GM12878 (cell line): ENCODE results near the gene ZNF668. TPM values are rescaled to one million over a fixed set of nuclear protein-coding genes. Genes with fewer than 3 reads are reported as not detected.

Experiments used
- ATAC-seq: fragments of 200-7000 bp; cut with Tn5 transposase; 3 replicates; pipeline ENCODE4 v1.9.1; 2020; ENCODE audit warnings: mild to moderate bottlenecking, moderate library complexity
- BruUV-seq: library from RNA; stranded (reverse); fragments of 400-500 nt; replicated peaks from 2 replicates; lab custom pipeline; 2021; lab: Mats Ljungman, UMichigan
- CTCF ChIA-PET: fragments of 300-600 bp; sonication (Branson Sonifier 250); formaldehyde crosslinking; extraction: SDS; loops from one replicate; lab custom pipeline; 2021; ENCODE audit warnings: inconsistent platforms; lab: Yijun Ruan, JAX
- POLR2A ChIA-PET: fragments of 350-600 bp; formaldehyde crosslinking; extraction: SDS; loops from one replicate; lab custom pipeline; 2021; ENCODE audit warnings: inconsistent platforms; lab: Charles Lee
- RAD21 ChIA-PET: fragments of 300-600 bp; sonication (Branson Sonifier 250); formaldehyde crosslinking; loops from one replicate; lab custom pipeline; 2023; ENCODE audit warnings: antibody characterized with exemption; ENCODE audit not compliant: unreplicated experiment; lab: Charles Lee
- SMC1A ChIA-PET: fragments of 300-600 bp; sonication (Branson Sonifier 250); formaldehyde crosslinking; loops from one replicate; lab custom pipeline; 2023; ENCODE audit not compliant: unreplicated experiment, uncharacterized antibody; lab: Charles Lee
- DNase-seq: peaks from one replicate; pipeline ENCODE4 v3.0.0-alpha.2; 2011; ENCODE audit warnings: low read depth, low spot score
- FAIRE-seq: peaks from 3 replicates; lab custom pipeline; 2011; peaks lifted over from hg19 to GRCh38; lab: Jason Lieb, UNC
- H2AFZ ChIP-seq: 2 replicates; pipeline ENCODE4 v1.6.0; 2011; ENCODE audit warnings: low read depth, low read length, control low read depth; ENCODE audit not compliant: control insufficient read depth
- H3K27ac ChIP-seq: 2 replicates; pipeline ENCODE4 v1.5.1; 2011; ENCODE audit warnings: control low read depth; ENCODE audit not compliant: control insufficient read depth, insufficient read depth
- H3K27me3 ChIP-seq, 2 experiments: replicated peaks in 1 of 2; 2 replicates each; pipeline versions ENCODE4 v1.6.0 to v1.6.1; 2011; ENCODE audit warnings: low read length in 1 of 2; ENCODE audit not compliant: control insufficient read depth in 2 of 2, insufficient read depth in 2 of 2
- H3K36me3 ChIP-seq, 2 experiments: 2 replicates each; pipeline ENCODE4 v1.5.1; 2011; ENCODE audit warnings: low read length in 1 of 2; ENCODE audit not compliant: control insufficient read depth in 2 of 2, insufficient read depth in 2 of 2
- H3K4me1 ChIP-seq: 2 replicates; pipeline ENCODE4 v1.6.1; 2011; ENCODE audit warnings: mild to moderate bottlenecking, low read length, moderate library complexity, mixed read lengths; ENCODE audit not compliant: control insufficient read depth, insufficient read depth
- H3K4me2 ChIP-seq: 2 replicates; pipeline ENCODE4 v1.6.0; 2011; ENCODE audit warnings: control low read depth; ENCODE audit not compliant: control insufficient read depth, insufficient read depth
- H3K4me3 ChIP-seq: fragments of 200-600 bp; sonication (generic); 2 replicates; pipeline ENCODE4 v1.5.1; 2016
- H3K79me2 ChIP-seq: 2 replicates; pipeline ENCODE4 v1.6.0; 2011; ENCODE audit warnings: low read length; ENCODE audit not compliant: control insufficient read depth, insufficient read depth
- H3K9ac ChIP-seq: 2 replicates; pipeline ENCODE4 v1.8.0; 2011; ENCODE audit warnings: low read length, control low read depth, mixed read lengths; ENCODE audit not compliant: control insufficient read depth, insufficient read depth
- H3K9me3 ChIP-seq: replicated peaks from 3 replicates; pipeline ENCODE4 v1.5.1; 2011; ENCODE audit warnings: mild to moderate bottlenecking, low read length; ENCODE audit not compliant: control insufficient read depth, insufficient read depth
- H4K20me1 ChIP-seq: 2 replicates; pipeline ENCODE4 v1.6.0; 2011; ENCODE audit not compliant: control insufficient read depth, insufficient read depth
- ATF2 ChIP-seq: IDR thresholded peaks from 2 replicates; pipeline ENCODE4 v1.6.1; 2012; ENCODE audit warnings: low read length, inconsistent platforms
- CEBPB ChIP-seq, 2 experiments: fragments of 150-350 bp in 1 of 2; IDR thresholded peaks; 2 replicates each; pipeline ENCODE4 v1.6.1; 2012 to 2014; ENCODE audit warnings: low read depth in 2 of 2, low read length in 2 of 2, borderline replicate concordance in 1 of 2, inconsistent platforms in 1 of 2
- CHD2 ChIP-seq: IDR thresholded peaks from 2 replicates; pipeline ENCODE4 v1.6.1; 2011; ENCODE audit warnings: low read depth, low read length, improper control_type of control experiment, borderline replicate concordance
- EED ChIP-seq: sonication (generic); IDR thresholded peaks from 2 replicates; pipeline ENCODE4 v1.6.1; 2016; ENCODE audit warnings: antibody characterized with exemption, low read depth
- EZH2 ChIP-seq: IDR thresholded peaks from 2 replicates; pipeline ENCODE4 v1.6.1; 2012; ENCODE audit warnings: low read depth, mild to moderate bottlenecking, control low read depth, inconsistent platforms, low read length, borderline replicate concordance; ENCODE audit not compliant: control insufficient read depth
- IRF3 ChIP-seq: fragments of 450-650 bp; IDR thresholded peaks from 2 replicates; pipeline ENCODE4 v1.6.1; 2014; ENCODE audit warnings: mild to moderate bottlenecking
- MAX ChIP-seq: IDR thresholded peaks from 2 replicates; pipeline ENCODE4 v1.6.1; 2012; ENCODE audit warnings: low read depth, low read length, improper control_type of control experiment
- NFIC ChIP-seq: IDR thresholded peaks from 2 replicates; pipeline ENCODE4 v1.6.1; 2012; ENCODE audit warnings: low read depth, mild to moderate bottlenecking, inconsistent platforms, low read length, moderate library complexity
- NR2C1 ChIP-seq: fragments of 450-650 bp; IDR thresholded peaks from 2 replicates; pipeline ENCODE4 v1.6.1; 2017; ENCODE audit warnings: antibody characterized with exemption, mild to moderate bottlenecking, moderate library complexity
- PML ChIP-seq: IDR thresholded peaks from 2 replicates; pipeline ENCODE4 v1.6.1; 2012; ENCODE audit warnings: low read length, inconsistent platforms
- POLR2AphosphoS2 ChIP-seq: IDR thresholded peaks from 2 replicates; pipeline ENCODE4 v1.6.1; 2011; ENCODE audit warnings: low read depth, mild to moderate bottlenecking, low read length, improper control_type of control experiment, moderate library complexity
- SREBF1 ChIP-seq: IDR thresholded peaks from 2 replicates; pipeline ENCODE4 v1.6.1; 2012; ENCODE audit warnings: mild to moderate bottlenecking, low read length
- SUZ12 ChIP-seq: fragments of 200-600 bp; sonication (generic); IDR thresholded peaks from one replicate; pipeline ENCODE4 v1.6.1; 2018; ENCODE audit warnings: antibody characterized with exemption, mild to moderate bottlenecking; ENCODE audit not compliant: unreplicated experiment
- TBL1XR1 ChIP-seq: IDR thresholded peaks from 2 replicates; pipeline ENCODE4 v1.6.1; 2012; ENCODE audit warnings: low read depth, low read length, improper control_type of control experiment
- ZNF622 ChIP-seq: fragments of 450-650 bp; IDR thresholded peaks from 2 replicates; pipeline ENCODE4 v1.6.1; 2017; ENCODE audit warnings: mild to moderate bottlenecking, inconsistent platforms
- ZSCAN29 ChIP-seq: fragments of 450-650 bp; IDR thresholded peaks from 2 replicates; pipeline ENCODE4 v1.6.1; 2017; ENCODE audit warnings: mild to moderate bottlenecking, moderate library complexity
- WGBS: methylation state at CpG from one replicate; pipeline ENCODE4 v1.1.6; 2016; ENCODE audit warnings: low lambda C conversion rate; ENCODE audit not compliant: insufficient replicate concordance, insufficient coverage; ENCODE audit errors: missing lambda C conversion rate; 5-methylcytosine and 5-hydroxymethylcytosine counted together
- in situ Hi-C: fragments of 300-500 bp; cut with MboI; formaldehyde crosslinking; loops from 9 replicates; pipeline ENCODE4 v1.14.3; 2018; ENCODE audit warnings: mixed read lengths
- intact Hi-C: fragments of 100-400 bp; cut with micrococcal nuclease; formaldehyde crosslinking; loops from one replicate; pipeline ENCODE4 v1.14.2; 2022; ENCODE audit not compliant: unreplicated experiment
- polyA plus RNA-seq, 11 experiments: library from polyadenylated mRNA; depleted of rRNA in 4 of 11; unstranded in 6 of 11; stranded (reverse) in 5 of 11; fragments of >200 nt; fragmentation: Nextera tagmentation in 4 of 11; fragmentation: Illumina TruSeq in 1 of 11; extraction: Ambion mirVana in 4 of 11; extraction: Trizol in 1 of 11; gene quantifications; 1 replicate in 1 of 11; 2 replicates in 10 of 11; pipeline versions ENCODE4 v1.2.1 to v1.2.3, GENCODE V29; 2011 to 2016; ENCODE audit warnings: inconsistent platforms in 2 of 11, missing spikeins in 2 of 11, low read depth in 1 of 11
- total RNA-seq, 4 experiments: library from RNA; depleted of rRNA in 3 of 4; stranded (reverse); fragments of >200 nt in 3 of 4; fragmentation: Illumina TruSeq in 1 of 4; extraction: Trizol in 1 of 4; gene quantifications; 2 replicates each; pipeline versions ENCODE4 v1.2.1 to v1.2.3, GENCODE V29; 2013 to 2021

Gene ZNF668
- total and polyA plus RNA-seq, 10 of the 15 experiments (the other 5 are each of a cell fraction or from before 2014, with no cell fraction given) = 0.05 to 20.7 (median 10.0) TPM; not detected in 1

- no peak for FAIRE-seq
- no peaks in the 10 kb centered on the region; the same call in 1 of the 2 replicates for H3K4me1 ChIP-seq
- peaks cover 4% of the 10 kb centered on the region for H3K79me2 ChIP-seq
- intact Hi-C loops (no loop called here), in situ Hi-C loops (no loop called here)
- RAD21 ChIA-PET = no interaction called here
- no peak for ATAC-seq
- H2AFZ ChIP-seq = no peak overlapping the region
- no TSS peak for BruUV-seq
- H3K27ac ChIP-seq = no peak overlapping the region
- SMC1A ChIA-PET = no interaction called here
- no peak overlapping the region for H3K4me2 ChIP-seq
- no peak for DNase-seq
- no peaks in the 10 kb centered on the region for H4K20me1 ChIP-seq
- POLR2A ChIA-PET = interaction anchor here (0.6 kb wide), 2 partner anchors 107 to 154 kb away, joined by 3 to 4 read pairs; no protein-coding TSS in a partner anchor
- CTCF ChIA-PET = no interaction called here
- H3K36me3 ChIP-seq = peaks cover 1 to 17% of the 10 kb centered on the region in 2 experiments; a peak in 3 of 4 replicates
- TF ChIP-seq ZSCAN29 (no peak), TBL1XR1 (no peak), EZH2 (no peak), NR2C1 (no peak), NFIC (no peak), ATF2 (no peak), MAX (no peak), CEBPB (IDR thresholded peaks at IDR 0.05; ENCODE audit: borderline replicate concordance in 1 of 2, low read depth in 2 of 2, low read length in 2 of 2) (no peak), POLR2AphosphoS2 (no peak), PML (no peak), SREBF1 (no peak), EED (no peak), SUZ12 (no peak), CHD2 (no peak), ZNF622 (no peak), IRF3 (no peak)
- H3K9me3 ChIP-seq = no peaks in the 10 kb centered on the region
- H3K27me3 ChIP-seq = no peaks in the 10 kb centered on the region
- 93% methylated on average over 2 of the region's 2 CpGs for WGBS
- H3K4me3 ChIP-seq = no peak overlapping the region
- no peak overlapping the region for H3K9ac ChIP-seq
These were observed 35.0 kb downstream of the ZNF668 start for GRCh38 chr16:31038993-31039392.
